Parathyroid adenoma (tissue), 2 donors: ENCODE measurements around the gene GULP1.

Experiments used
- H2AFZ ChIP-seq: fragments of 300-600 bp; sonication (generic); one replicate; pipeline ENCODE4 v1.7.0; 2017; ENCODE audit warnings: antibody characterized with exemption, mild to moderate bottlenecking
- H3K27ac ChIP-seq: fragments of 300-600 bp; sonication (generic); one replicate; pipeline ENCODE4 v1.7.0; 2017
- H3K27me3 ChIP-seq: fragments of 300-600 bp; sonication (generic); one replicate; pipeline ENCODE4 v1.7.0; 2017; ENCODE audit warnings: low read length; ENCODE audit not compliant: control insufficient read depth, insufficient read depth
- H3K36me3 ChIP-seq: fragments of 300-600 bp; sonication (generic); one replicate; pipeline ENCODE4 v1.7.0; 2017; ENCODE audit warnings: low read length; ENCODE audit not compliant: control insufficient read depth, insufficient read depth
- H3K4me1 ChIP-seq: fragments of 300-600 bp; sonication (generic); one replicate; pipeline ENCODE4 v1.7.0; 2017; ENCODE audit warnings: control low read depth
- H3K4me2 ChIP-seq: fragments of 300-600 bp; sonication (generic); one replicate; pipeline ENCODE4 v1.7.0; 2017; ENCODE audit warnings: low read length
- H3K4me3 ChIP-seq: fragments of 300-600 bp; sonication (generic); one replicate; pipeline ENCODE4 v1.7.0; 2017; ENCODE audit warnings: low read depth, low read length
- H3K79me2 ChIP-seq: fragments of 300-600 bp; sonication (generic); one replicate; pipeline ENCODE4 v1.7.0; 2017; ENCODE audit warnings: control low read depth
- H3K9ac ChIP-seq: fragments of 300-600 bp; sonication (generic); one replicate; pipeline ENCODE4 v1.7.0; 2017; ENCODE audit warnings: mild to moderate bottlenecking
- H3K9me3 ChIP-seq: fragments of 300-600 bp; sonication (generic); one replicate; pipeline ENCODE4 v1.7.0; 2017; ENCODE audit warnings: low read length; ENCODE audit not compliant: control insufficient read depth
- CTCF ChIP-seq: fragments of 300-600 bp; sonication (generic); IDR thresholded peaks from one replicate; pipeline ENCODE4 v1.7.0; 2017; ENCODE audit warnings: antibody characterized with exemption, mild to moderate bottlenecking
- donor health status: primary hyperparathyroidism.

GULP1 gene

GRCh38 chr2:188628989-188629752 lies 337.5 kb downstream of the GULP1 start:
- H3K4me3 ChIP-seq = no peak overlapping the region
- H3K27me3 ChIP-seq = no peaks in the 10 kb centered on the region
- H3K4me2 ChIP-seq = no peak overlapping the region
- H3K27ac ChIP-seq = no peak overlapping the region
- no peaks in the 10 kb centered on the region for H3K9me3 ChIP-seq
- no peak overlapping the region for H2AFZ ChIP-seq
- no peaks in the 10 kb centered on the region for H3K4me1 ChIP-seq
- H3K9ac ChIP-seq = no peak overlapping the region
- H3K79me2 ChIP-seq = no peaks in the 10 kb centered on the region
- TF ChIP-seq CTCF = no peak
- no peaks in the 10 kb centered on the region for H3K36me3 ChIP-seq

GRCh38 chr2:188629753-188630527 lies 338.3 kb downstream of the GULP1 start:
- Histone ChIP-seq H3K36me3 (no peaks in the 10 kb centered on the region), H2AFZ (no peak overlapping the region), H3K4me1 (no peaks in the 10 kb centered on the region), H3K27ac (no peak overlapping the region), H3K4me3 (no peak overlapping the region), H3K9ac (no peak overlapping the region), H3K4me2 (no peak overlapping the region), H3K27me3 (no peaks in the 10 kb centered on the region), H3K79me2 (no peaks in the 10 kb centered on the region), H3K9me3 (no peaks in the 10 kb centered on the region)
- TF ChIP-seq CTCF = no peak

GRCh38 chr2:188631037-188631809 lies 339.5 kb downstream of the GULP1 start:
- Histone ChIP-seq H3K9me3 (no peaks in the 10 kb centered on the region), H3K4me3 (no peak overlapping the region), H3K4me1 (no peaks in the 10 kb centered on the region), H2AFZ (no peak overlapping the region), H3K9ac (no peak overlapping the region), H3K4me2 (no peak overlapping the region), H3K79me2 (no peaks in the 10 kb centered on the region), H3K27ac (no peak overlapping the region), H3K27me3 (no peaks in the 10 kb centered on the region), H3K36me3 (no peaks in the 10 kb centered on the region)
- no peak for TF ChIP-seq CTCF

GRCh38 chr2:188634656-188635055 lies 343.0 kb downstream of the GULP1 start:
- Histone ChIP-seq H3K9me3 (no peaks in the 10 kb centered on the region), H3K27ac (no peak overlapping the region), H3K79me2 (no peaks in the 10 kb centered on the region), H2AFZ (no peak overlapping the region), H3K4me1 (no peaks in the 10 kb centered on the region), H3K4me2 (no peak overlapping the region), H3K9ac (no peak overlapping the region), H3K27me3 (no peaks in the 10 kb centered on the region), H3K4me3 (no peak overlapping the region), H3K36me3 (no peaks in the 10 kb centered on the region)
- TF ChIP-seq CTCF = no peak
